ENCODE measurements around the gene M6PR.
"Not testable (repeated sequence)": the region's sequence is repeated elsewhere in the genome, so short reads cannot be mapped to it uniquely, and the experiment has no call there.

M6PR gene

GRCh38 chr12:8912914-8913313 lies 36.5 kb downstream of the M6PR start:
- DNase-seq (ENCODE audit: low read depth in 3 of 3), result no peak

GRCh38 chr12:8911606-8912268 lies 37.7 kb downstream of the M6PR start:
- no peak for DNase-seq (ENCODE audit: low read depth in 3 of 3)

- DNase-seq (ENCODE audit: low read depth in 3 of 3), result no peak
Observed at GRCh38 chr12:8909752-8910151, 39.7 kb downstream of the M6PR start.

- DNase-seq (ENCODE audit: low read depth in 3 of 3), result no peak
Observed at GRCh38 chr12:8907513-8907912, 41.9 kb downstream of the M6PR start.

GRCh38 chr12:8906266-8907180 lies 42.9 kb downstream of the M6PR start:
- DNase-seq (ENCODE audit: low read depth in 3 of 3), result no peak

- no peak for DNase-seq (ENCODE audit: low read depth in 3 of 3)
Observed at GRCh38 chr12:8905546-8905945, 43.9 kb downstream of the M6PR start.

- DNase-seq (ENCODE audit: low read depth in 3 of 3), result no peak
Observed at GRCh38 chr12:8904665-8905064, 44.8 kb downstream of the M6PR start.

- DNase-seq (ENCODE audit: low read depth in 3 of 3), result no peak
Observed at GRCh38 chr12:8903646-8904045, 45.8 kb downstream of the M6PR start.

GRCh38 chr12:8902703-8903102 lies 46.7 kb downstream of the M6PR start:
- DNase-seq (ENCODE audit: low read depth in 3 of 3), result not testable (repeated sequence)

GRCh38 chr12:8899830-8900229 lies 49.6 kb downstream of the M6PR start:
- no peak for DNase-seq (ENCODE audit: low read depth in 3 of 3)

- DNase-seq (ENCODE audit: low read depth in 3 of 3), result no peak
Observed at GRCh38 chr12:8897081-8897480, 52.4 kb downstream of the M6PR start.

- DNase-seq (ENCODE audit: low read depth in 3 of 3), result no peak
Observed at GRCh38 chr12:8894986-8895385, 54.5 kb downstream of the M6PR start.

- no peak for DNase-seq (ENCODE audit: low read depth in 3 of 3)
Observed at GRCh38 chr12:8894378-8894777, 55.1 kb downstream of the M6PR start.

- DNase-seq (ENCODE audit: low read depth in 3 of 3), result no peak
Observed at GRCh38 chr12:8891976-8892375, 57.5 kb downstream of the M6PR start.
